ENCODE measurements around the gene SPRYD3. TPM values are rescaled to one million over a fixed set of nuclear protein-coding genes. Genes with fewer than 3 reads are reported as not detected.

Gene SPRYD3
- total RNA-seq, 1 donor from 2014 or later = 49.1 TPM

- Histone ChIP-seq H3K27me3 (ENCODE audit: low read depth) (no peaks in the 10 kb centered on the region), H3K27ac (replicated peaks) (no peak overlapping the region), H3K36me3 (peaks cover 20% of the 10 kb centered on the region), H3K4me1 (peaks cover 28% of the 10 kb centered on the region), H3K4me3 (no peak overlapping the region), H3K9me3 (replicated peaks) (no peaks in the 10 kb centered on the region)
- no peak for TF ChIP-seq CTCF (IDR thresholded peaks at IDR 0.05; ENCODE audit: borderline replicate concordance)
- intact Hi-C loops (cut with micrococcal nuclease) = loop anchor here (5.0 kb wide), 1 partner anchor 37 kb away; no protein-coding TSS in a partner anchor
- no peak for DNase-seq
Observed at GRCh38 chr12:53103860-53104305, 24.7 kb upstream of the SPRYD3 start.

GRCh38 chr12:53102883-53103807 lies 24.0 kb upstream of the SPRYD3 start, which contains the start of gene SOAT2:
Gene SOAT2, plus strand, starts transcription at chr12:53103486. Its CDS starts 92 bp downstream, at chr12:53103578.
- intact Hi-C loops (cut with micrococcal nuclease) = loop anchor here (5.0 kb wide), 1 partner anchor 36 kb away; no protein-coding TSS in a partner anchor
- H3K27ac ChIP-seq (replicated peaks) = no peak within 1 kb of the TSS
- no peaks in the 10 kb centered on the region for H3K27me3 ChIP-seq (ENCODE audit: low read depth)
- no peaks in the 10 kb centered on the region for H3K9me3 ChIP-seq (replicated peaks)
- peaks cover 20% of the 10 kb centered on the region for H3K36me3 ChIP-seq
- DNase-seq = no peak
- H3K4me1 ChIP-seq = peaks cover 30% of the 10 kb centered on the region
- TF ChIP-seq CTCF (IDR thresholded peaks at IDR 0.05; ENCODE audit: borderline replicate concordance) = no peak
- no peak within 1 kb of the TSS for H3K4me3 ChIP-seq

- DNase-seq = no peak
- intact Hi-C loops (cut with micrococcal nuclease) = loop anchor here (5.0 kb wide), 1 partner anchor 35 kb away; no protein-coding TSS in a partner anchor
- H3K27ac ChIP-seq (replicated peaks) = no peak overlapping the region
- H3K4me1 ChIP-seq = peaks cover 30% of the 10 kb centered on the region
- no peak overlapping the region for H3K4me3 ChIP-seq
- no peaks in the 10 kb centered on the region for H3K9me3 ChIP-seq (replicated peaks)
- H3K36me3 ChIP-seq = peaks cover 20% of the 10 kb centered on the region
- no peak for TF ChIP-seq CTCF (IDR thresholded peaks at IDR 0.05; ENCODE audit: borderline replicate concordance)
- no peaks in the 10 kb centered on the region for H3K27me3 ChIP-seq (ENCODE audit: low read depth)
Observed at GRCh38 chr12:53101931-53102781, 23.0 kb upstream of the SPRYD3 start.

DNA sequence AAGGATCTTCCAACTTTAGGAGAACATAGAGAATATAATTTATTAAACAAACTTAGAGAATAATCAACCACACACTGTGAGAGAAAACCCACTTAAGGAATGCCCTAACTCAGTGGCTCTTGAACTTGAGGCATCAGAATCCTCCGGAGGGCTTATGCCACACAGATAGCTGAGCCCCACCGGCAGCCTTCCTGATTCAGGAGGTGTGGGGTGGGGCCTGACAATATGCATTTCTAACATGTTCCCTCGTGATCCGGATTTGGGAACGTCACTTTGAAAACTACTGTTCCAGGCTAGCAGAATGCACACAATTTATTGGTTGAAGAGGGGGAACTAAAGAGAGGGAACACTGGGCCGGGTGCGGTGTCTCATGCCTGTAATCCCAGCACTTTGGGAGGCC lies 22.1 kb upstream of the SPRYD3 start:
- H3K4me3 ChIP-seq = no peak overlapping the region
- H3K9me3 ChIP-seq (replicated peaks) = no peaks in the 10 kb centered on the region
- H3K27ac ChIP-seq (replicated peaks) = no peak overlapping the region
- no peak for DNase-seq
- peaks cover 20% of the 10 kb centered on the region for H3K36me3 ChIP-seq
- no peaks in the 10 kb centered on the region for H3K27me3 ChIP-seq (ENCODE audit: low read depth)
- TF ChIP-seq CTCF (IDR thresholded peaks at IDR 0.05; ENCODE audit: borderline replicate concordance) = no peak
- intact Hi-C loops (cut with micrococcal nuclease) = loop anchor here (5.0 kb wide), 1 partner anchor 34 kb away; no protein-coding TSS in a partner anchor
- H3K4me1 ChIP-seq = peaks cover 35% of the 10 kb centered on the region
